GM12874 (cell line): Measurements from ENCODE around the gene ARSK.

ENCODE experiments used
- CTCF ChIP-seq: IDR thresholded peaks from 2 replicates; pipeline ENCODE4 v1.5.1; 2011; ENCODE audit warnings: low read depth, mild to moderate bottlenecking, control low read depth, low read length, moderate library complexity; ENCODE audit not compliant: insufficient read depth

The ARSK gene

DNA sequence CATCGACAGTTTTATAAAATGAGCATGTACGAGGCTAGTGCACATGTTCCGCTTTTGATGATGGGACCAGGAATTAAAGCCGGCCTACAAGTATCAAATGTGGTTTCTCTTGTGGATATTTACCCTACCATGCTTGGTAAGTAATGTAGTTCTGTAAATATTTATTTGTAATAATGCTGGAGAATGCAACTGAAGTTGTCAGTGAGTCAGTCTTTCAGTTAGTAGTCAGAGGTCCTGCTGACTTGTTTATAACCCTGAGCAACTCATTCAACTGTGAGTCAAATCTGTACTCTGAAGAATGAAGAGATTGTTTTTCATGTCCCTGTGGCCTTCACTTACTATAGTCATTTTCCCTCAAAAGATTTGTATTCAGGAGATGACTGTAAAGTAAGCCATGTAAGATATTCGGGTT, 36.6 kb downstream of the ARSK start:
- no peak for TF ChIP-seq CTCF

DNA sequence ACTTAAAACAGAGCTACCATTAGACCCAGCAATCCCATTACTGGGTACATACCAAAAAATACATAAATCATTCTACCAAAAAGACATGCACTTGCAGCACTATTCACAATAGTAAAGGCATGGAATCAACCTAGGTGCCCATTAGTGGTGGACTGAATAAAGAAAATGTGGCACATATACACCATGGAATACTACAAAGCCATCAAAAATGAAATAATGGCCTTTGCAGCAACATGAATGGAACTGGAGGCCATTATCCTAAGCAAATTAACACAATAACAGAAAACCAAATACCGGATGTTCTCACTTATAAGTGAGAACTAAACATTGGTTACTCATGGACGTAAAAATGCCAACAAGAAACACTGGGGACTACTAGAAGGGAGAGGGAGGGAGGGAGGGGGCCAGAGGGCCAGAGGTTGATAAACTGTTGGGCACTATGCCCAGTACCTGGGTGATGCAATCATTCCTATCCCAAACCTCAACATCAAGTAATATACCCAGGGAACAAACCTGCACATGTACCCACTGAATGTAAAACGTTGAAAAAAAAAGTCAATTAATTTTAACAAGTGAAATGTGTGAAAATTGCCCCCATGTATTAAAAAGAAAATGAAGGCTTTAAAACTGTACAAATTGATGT, 40.5 kb downstream of the ARSK start:
- TF ChIP-seq CTCF = no peak

GRCh38 chr5:95599252-95599651, 44.4 kb downstream of the ARSK start:
- TF ChIP-seq CTCF = no peak

GRCh38 chr5:95600557-95600956, 45.7 kb downstream of the ARSK start:
- TF ChIP-seq CTCF = no peak

- no peak for TF ChIP-seq CTCF
Observed at GRCh38 chr5:95605786-95606185, 50.9 kb downstream of the ARSK start.

- TF ChIP-seq CTCF = no peak
Observed at GRCh38 chr5:95606419-95606818, 51.5 kb downstream of the ARSK start.

- no peak for TF ChIP-seq CTCF
Observed at GRCh38 chr5:95609711-95610110, 54.8 kb downstream of the ARSK start.
